ENCODE results near the gene ZNF667.
A peak's percentile ranks its signal among the peaks of the same experiment; 100 is the strongest.

Gene ZNF667

GRCh38 chr19:56476651-56477428 is at the start of gene ZNF667:
Gene ZNF667 (minus strand): TSS chr19:56477345. CDS start chr19:56462370, 14,975 bp downstream.
- Histone ChIP-seq H3K27me3 (ENCODE audit: control insufficient read depth, insufficient read depth, low read length) (no peaks in the 10 kb centered on the region), H3K9me3 (ENCODE audit: control insufficient read depth, low read length) (no peaks in the 10 kb centered on the region), H3K36me3 (ENCODE audit: control insufficient read depth, insufficient read depth, low read length) (no peaks in the 10 kb centered on the region), H3K4me3 (ENCODE audit: low read length) (peak within 1 kb of the TSS; percentile 36), H3K9ac (ENCODE audit: low read length) (peak within 1 kb of the TSS; percentile 53), H3K4me1 (ENCODE audit: control insufficient read depth, insufficient read depth, low read length) (no peaks in the 10 kb centered on the region)

GRCh38 chr19:56525214-56525860 is 48.2 kb upstream of the ZNF667 start:
- Histone ChIP-seq H3K9me3 (ENCODE audit: control insufficient read depth, low read length) (peaks cover 20% of the 10 kb centered on the region), H3K36me3 (ENCODE audit: control insufficient read depth, insufficient read depth, low read length) (no peaks in the 10 kb centered on the region)

GRCh38 chr19:56508290-56508778 is 31.2 kb upstream of the ZNF667 start:
- Histone ChIP-seq H3K4me1 (ENCODE audit: control insufficient read depth, insufficient read depth, low read length) (no peaks in the 10 kb centered on the region), H3K9me3 (ENCODE audit: control insufficient read depth, low read length) (no peaks in the 10 kb centered on the region), H3K27me3 (ENCODE audit: control insufficient read depth, insufficient read depth, low read length) (no peaks in the 10 kb centered on the region), H3K4me3 (ENCODE audit: low read length) (peak overlapping the region; percentile 93), H3K9ac (ENCODE audit: low read length) (peak overlapping the region; percentile 75), H3K36me3 (ENCODE audit: control insufficient read depth, insufficient read depth, low read length) (no peaks in the 10 kb centered on the region)

More at GRCh38 chr19:56525214-56525860, 48.2 kb upstream of the ZNF667 start:
- H3K9ac ChIP-seq (ENCODE audit: low read length) = no peak overlapping the region
- no peaks in the 10 kb centered on the region for H3K4me1 ChIP-seq (ENCODE audit: control insufficient read depth, insufficient read depth, low read length)
- no peak overlapping the region for H3K4me3 ChIP-seq (ENCODE audit: low read length)
- H3K27me3 ChIP-seq (ENCODE audit: control insufficient read depth, insufficient read depth, low read length) = no peaks in the 10 kb centered on the region

- H3K4me1 ChIP-seq (ENCODE audit: control insufficient read depth, insufficient read depth, low read length) = no peaks in the 10 kb centered on the region
- H3K4me3 ChIP-seq (ENCODE audit: low read length) = peak within 1 kb of the TSS; percentile 93
- no peaks in the 10 kb centered on the region for H3K27me3 ChIP-seq (ENCODE audit: control insufficient read depth, insufficient read depth, low read length)
- no peaks in the 10 kb centered on the region for H3K36me3 ChIP-seq (ENCODE audit: control insufficient read depth, insufficient read depth, low read length)
- no peaks in the 10 kb centered on the region for H3K9me3 ChIP-seq (ENCODE audit: control insufficient read depth, low read length)
- peak within 1 kb of the TSS; percentile 75 for H3K9ac ChIP-seq (ENCODE audit: low read length)
These were observed 30.5 kb upstream of the ZNF667 start, which contains the start of gene ZNF471 for GRCh38 chr19:56507446-56508289. Gene ZNF471 (plus strand): TSS chr19:56507855. CDS start chr19:56511572, 3,717 bp downstream.

- no peak overlapping the region for H3K9ac ChIP-seq (ENCODE audit: low read length)
These were observed 27.4 kb upstream of the ZNF667 start for GRCh38 chr19:56504581-56504980.

GRCh38 chr19:56491399-56491798 is 14.3 kb upstream of the ZNF667 start:
- Histone ChIP-seq H3K9me3 (ENCODE audit: control insufficient read depth, low read length) (no peaks in the 10 kb centered on the region), H3K4me1 (ENCODE audit: control insufficient read depth, insufficient read depth, low read length) (no peaks in the 10 kb centered on the region), H3K36me3 (ENCODE audit: control insufficient read depth, insufficient read depth, low read length) (no peaks in the 10 kb centered on the region)

More at GRCh38 chr19:56504581-56504980, 27.4 kb upstream of the ZNF667 start:
- no peaks in the 10 kb centered on the region for H3K36me3 ChIP-seq (ENCODE audit: control insufficient read depth, insufficient read depth, low read length)
- no peaks in the 10 kb centered on the region for H3K27me3 ChIP-seq (ENCODE audit: control insufficient read depth, insufficient read depth, low read length)
- H3K4me1 ChIP-seq (ENCODE audit: control insufficient read depth, insufficient read depth, low read length) = no peaks in the 10 kb centered on the region
- H3K4me3 ChIP-seq (ENCODE audit: low read length) = no peak overlapping the region
- H3K9me3 ChIP-seq (ENCODE audit: control insufficient read depth, low read length) = no peaks in the 10 kb centered on the region

GRCh38 chr19:56477429-56478338 is 539 bp upstream of the ZNF667 start:
- Histone ChIP-seq H3K4me3 (ENCODE audit: low read length) (peak overlapping the region; percentile 36), H3K4me1 (ENCODE audit: control insufficient read depth, insufficient read depth, low read length) (no peaks in the 10 kb centered on the region), H3K36me3 (ENCODE audit: control insufficient read depth, insufficient read depth, low read length) (no peaks in the 10 kb centered on the region), H3K9ac (ENCODE audit: low read length) (peak overlapping the region; percentile 53), H3K27me3 (ENCODE audit: control insufficient read depth, insufficient read depth, low read length) (no peaks in the 10 kb centered on the region), H3K9me3 (ENCODE audit: control insufficient read depth, low read length) (no peaks in the 10 kb centered on the region)

More at GRCh38 chr19:56491399-56491798, 14.3 kb upstream of the ZNF667 start:
- Histone ChIP-seq H3K9ac (ENCODE audit: low read length) (no peak overlapping the region), H3K27me3 (ENCODE audit: control insufficient read depth, insufficient read depth, low read length) (no peaks in the 10 kb centered on the region), H3K4me3 (ENCODE audit: low read length) (no peak overlapping the region)

GRCh38 chr19:56476093-56476492 is 1.1 kb downstream of the ZNF667 start:
- Histone ChIP-seq H3K36me3 (ENCODE audit: control insufficient read depth, insufficient read depth, low read length) (no peaks in the 10 kb centered on the region), H3K27me3 (ENCODE audit: control insufficient read depth, insufficient read depth, low read length) (no peaks in the 10 kb centered on the region), H3K4me3 (ENCODE audit: low read length) (no peak overlapping the region), H3K9me3 (ENCODE audit: control insufficient read depth, low read length) (no peaks in the 10 kb centered on the region), H3K4me1 (ENCODE audit: control insufficient read depth, insufficient read depth, low read length) (no peaks in the 10 kb centered on the region), H3K9ac (ENCODE audit: low read length) (no peak overlapping the region)

- H3K4me3 ChIP-seq (ENCODE audit: low read length) = no peak overlapping the region
- H3K9me3 ChIP-seq (ENCODE audit: control insufficient read depth, low read length) = no peaks in the 10 kb centered on the region
- H3K36me3 ChIP-seq (ENCODE audit: control insufficient read depth, insufficient read depth, low read length) = no peaks in the 10 kb centered on the region
- H3K4me1 ChIP-seq (ENCODE audit: control insufficient read depth, insufficient read depth, low read length) = no peaks in the 10 kb centered on the region
- H3K9ac ChIP-seq (ENCODE audit: low read length) = no peak overlapping the region
- no peaks in the 10 kb centered on the region for H3K27me3 ChIP-seq (ENCODE audit: control insufficient read depth, insufficient read depth, low read length)
These were observed 2.8 kb downstream of the ZNF667 start for GRCh38 chr19:56474308-56474707.

- H3K4me1 ChIP-seq (ENCODE audit: control insufficient read depth, insufficient read depth, low read length) = no peaks in the 10 kb centered on the region
- H3K9me3 ChIP-seq (ENCODE audit: control insufficient read depth, low read length) = no peaks in the 10 kb centered on the region
- no peaks in the 10 kb centered on the region for H3K27me3 ChIP-seq (ENCODE audit: control insufficient read depth, insufficient read depth, low read length)
- H3K4me3 ChIP-seq (ENCODE audit: low read length) = no peak overlapping the region
- no peak overlapping the region for H3K9ac ChIP-seq (ENCODE audit: low read length)
- no peaks in the 10 kb centered on the region for H3K36me3 ChIP-seq (ENCODE audit: control insufficient read depth, insufficient read depth, low read length)
These were observed 35.8 kb downstream of the ZNF667 start for GRCh38 chr19:56441206-56441792.

- no peak overlapping the region for H3K4me3 ChIP-seq (ENCODE audit: low read length)
- no peak overlapping the region for H3K9ac ChIP-seq (ENCODE audit: low read length)
- H3K4me1 ChIP-seq (ENCODE audit: control insufficient read depth, insufficient read depth, low read length) = no peaks in the 10 kb centered on the region
- no peaks in the 10 kb centered on the region for H3K36me3 ChIP-seq (ENCODE audit: control insufficient read depth, insufficient read depth, low read length)
- no peaks in the 10 kb centered on the region for H3K27me3 ChIP-seq (ENCODE audit: control insufficient read depth, insufficient read depth, low read length)
- H3K9me3 ChIP-seq (ENCODE audit: control insufficient read depth, low read length) = peaks cover 24% of the 10 kb centered on the region
These were observed 53.2 kb downstream of the ZNF667 start for GRCh38 chr19:56423985-56424353.
